Activated CD8-positive, alpha-beta memory T cell treated with anti-CD3 and anti-CD28 coated beads, Interleukin-2, amount 50 U/mL, for 48 hours (primary cell): ENCODE results near the gene CACNA2D2.

Experiments
- DNase-seq: peaks from one replicate; pipeline ENCODE4 v3.0.0-alpha.2; 2020

The CACNA2D2 gene

GRCh38 chr3:50419595-50420370, 83.7 kb downstream of the CACNA2D2 start:
- no peak for DNase-seq

GRCh38 chr3:50418850-50419249, 84.6 kb downstream of the CACNA2D2 start:
- DNase-seq = no peak

GRCh38 chr3:50417637-50418033, 85.8 kb downstream of the CACNA2D2 start:
- no peak for DNase-seq

- no peak for DNase-seq
These were observed 86.4 kb downstream of the CACNA2D2 start for GRCh38 chr3:50416736-50417636.

GRCh38 chr3:50415816-50416215, 87.6 kb downstream of the CACNA2D2 start:
- DNase-seq = no peak

- DNase-seq = no peak
These were observed 88.4 kb downstream of the CACNA2D2 start for GRCh38 chr3:50415061-50415460.

- no peak for DNase-seq
These were observed 88.8 kb downstream of the CACNA2D2 start for GRCh38 chr3:50414616-50415015.

- DNase-seq = no peak
These were observed 91.1 kb downstream of the CACNA2D2 start for GRCh38 chr3:50412231-50412754.

- DNase-seq = no peak
These were observed 92.2 kb downstream of the CACNA2D2 start for GRCh38 chr3:50411229-50411628.

- no peak for DNase-seq
These were observed 92.8 kb downstream of the CACNA2D2 start for GRCh38 chr3:50410608-50411139.

GRCh38 chr3:50410185-50410584, 93.2 kb downstream of the CACNA2D2 start:
- DNase-seq = no peak

- DNase-seq = no peak
These were observed 94.9 kb downstream of the CACNA2D2 start for GRCh38 chr3:50408443-50408944.

GRCh38 chr3:50406487-50406886, 96.9 kb downstream of the CACNA2D2 start:
- DNase-seq = no peak

- DNase-seq = peak; percentile 63
These were observed 98.2 kb downstream of the CACNA2D2 start for GRCh38 chr3:50405249-50405648.

- no peak for DNase-seq
These were observed 101.3 kb downstream of the CACNA2D2 start for GRCh38 chr3:50401978-50402595.

GRCh38 chr3:50396502-50396901, 106.9 kb downstream of the CACNA2D2 start:
- DNase-seq = no peak

- no peak for DNase-seq
These were observed 108.2 kb downstream of the CACNA2D2 start for GRCh38 chr3:50395070-50395860.

- DNase-seq = no peak
These were observed 110.4 kb downstream of the CACNA2D2 start for GRCh38 chr3:50393061-50393460.

- no peak for DNase-seq
These were observed 111.2 kb downstream of the CACNA2D2 start for GRCh38 chr3:50392101-50392715.

GRCh38 chr3:50390508-50391224, 112.8 kb downstream of the CACNA2D2 start:
- no peak for DNase-seq

- no peak for DNase-seq
These were observed 114.0 kb downstream of the CACNA2D2 start for GRCh38 chr3:50389414-50389767.
